ENCODE results near the gene TSPAN9.

DNA sequence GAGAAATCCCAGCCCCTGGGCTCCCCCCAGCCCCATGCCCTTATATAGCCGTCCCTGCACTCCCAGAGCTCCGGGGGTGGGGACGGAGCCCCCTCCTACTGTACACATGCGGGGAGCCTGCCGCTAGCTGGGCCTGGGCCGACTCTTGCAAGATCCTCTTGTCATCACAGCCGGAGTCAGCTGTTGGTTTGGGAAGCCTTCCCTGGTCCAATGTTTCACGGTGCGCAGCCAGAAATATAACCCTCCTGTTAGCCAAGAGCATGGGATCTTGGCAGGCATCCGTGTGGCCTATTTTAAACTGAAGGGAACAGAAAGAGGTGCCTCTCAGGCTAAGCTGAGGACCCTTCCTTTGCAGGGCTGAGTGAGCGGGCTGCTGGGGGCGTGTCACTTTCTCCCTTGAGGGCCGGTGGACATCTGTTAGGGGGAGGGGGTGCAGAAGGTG, 175.3 kb downstream of the TSPAN9 start:
- TF ChIP-seq, protein P1, sequence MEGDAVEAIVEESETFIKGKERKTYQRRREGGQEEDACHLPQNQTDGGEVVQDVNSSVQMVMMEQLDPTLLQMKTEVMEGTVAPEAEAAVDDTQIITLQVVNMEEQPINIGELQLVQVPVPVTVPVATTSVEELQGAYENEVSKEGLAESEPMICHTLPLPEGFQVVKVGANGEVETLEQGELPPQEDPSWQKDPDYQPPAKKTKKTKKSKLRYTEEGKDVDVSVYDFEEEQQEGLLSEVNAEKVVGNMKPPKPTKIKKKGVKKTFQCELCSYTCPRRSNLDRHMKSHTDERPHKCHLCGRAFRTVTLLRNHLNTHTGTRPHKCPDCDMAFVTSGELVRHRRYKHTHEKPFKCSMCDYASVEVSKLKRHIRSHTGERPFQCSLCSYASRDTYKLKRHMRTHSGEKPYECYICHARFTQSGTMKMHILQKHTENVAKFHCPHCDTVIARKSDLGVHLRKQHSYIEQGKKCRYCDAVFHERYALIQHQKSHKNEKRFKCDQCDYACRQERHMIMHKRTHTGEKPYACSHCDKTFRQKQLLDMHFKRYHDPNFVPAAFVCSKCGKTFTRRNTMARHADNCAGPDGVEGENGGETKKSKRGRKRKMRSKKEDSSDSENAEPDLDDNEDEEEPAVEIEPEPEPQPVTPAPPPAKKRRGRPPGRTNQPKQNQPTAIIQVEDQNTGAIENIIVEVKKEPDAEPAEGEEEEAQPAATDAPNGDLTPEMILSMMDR (IDR thresholded peaks at IDR 0.05), result no peak
- TF ChIP-seq EP300 (IDR thresholded peaks at IDR 0.05) (no peak), POLR2AphosphoS5 (IDR thresholded peaks at IDR 0.05) (peak; percentile 61 to 85 (median 71))
